ENCODE data around the gene MATCAP1. TPM values are rescaled to one million over a fixed set of nuclear protein-coding genes. Genes with fewer than 3 reads are reported as not detected.

Gene MATCAP1
- total RNA-seq, 1 experiment from 2014 or later, result 22.2 TPM

GRCh38 chr16:67144943-67145342, 38.8 kb downstream of the MATCAP1 start:
- no peaks in the 10 kb centered on the region for H3K4me1 Mint-ChIP-seq (ENCODE audit: low read depth, unreplicated experiment)
- no peaks in the 10 kb centered on the region for H3K9me3 Mint-ChIP-seq (ENCODE audit: unreplicated experiment)
- Histone ChIP-seq H3K9me3 (no peaks in the 10 kb centered on the region), H3K36me3 (ENCODE audit: control insufficient read depth, insufficient read depth, low read length) (peaks cover 7% of the 10 kb centered on the region), H3K27me3 (replicated peaks; ENCODE audit: control insufficient read depth, insufficient read depth, low read length) (no peaks in the 10 kb centered on the region), H3K4me3 (ENCODE audit: low read depth, low read length) (no peak overlapping the region), H3K4me1 (no peaks in the 10 kb centered on the region; the same call in 1 of the 2 replicates)
- H3K36me3 Mint-ChIP-seq (ENCODE audit: insufficient read depth, unreplicated experiment), result peaks cover 82% of the 10 kb centered on the region
- DNase-seq, result no peak
- H3K27me3 Mint-ChIP-seq (ENCODE audit: insufficient read depth, unreplicated experiment), result no peaks in the 10 kb centered on the region
- no peak overlapping the region for H3K4me3 Mint-ChIP-seq (ENCODE audit: unreplicated experiment)
- CTCF ChIA-PET, result interaction anchor here (1.3 kb wide), 1 partner anchor 10 kb away, joined by 3 read pairs; no protein-coding TSS in a partner anchor
- POLR2A ChIA-PET, result no interaction called here
- intact Hi-C loops (cut with micrococcal nuclease; ENCODE audit: unreplicated experiment), result no loop called here
- no peak for TF ChIP-seq CTCF (IDR thresholded peaks at IDR 0.05; ENCODE audit: insufficient read depth in 1 of 2, low read depth in 1 of 2, low read length in 1 of 2, severe bottlenecking in 1 of 2, unreplicated experiment in 1 of 2)
- no TSS peak for BruUV-seq (replicated peaks)
- H3K27ac Mint-ChIP-seq (ENCODE audit: unreplicated experiment), result no peak overlapping the region

- no peaks in the 10 kb centered on the region for H3K27me3 Mint-ChIP-seq (ENCODE audit: insufficient read depth, unreplicated experiment)
- BruUV-seq (replicated peaks), result no TSS peak
- Histone ChIP-seq H3K27me3 (replicated peaks; ENCODE audit: control insufficient read depth, insufficient read depth, low read length) (no peaks in the 10 kb centered on the region), H3K9me3 (no peaks in the 10 kb centered on the region), H3K4me1 (no peaks in the 10 kb centered on the region), H3K4me3 (ENCODE audit: low read depth, low read length) (no peak overlapping the region), H3K36me3 (ENCODE audit: control insufficient read depth, insufficient read depth, low read length) (peaks cover 7% of the 10 kb centered on the region)
- POLR2A ChIA-PET, result interaction anchor here (0.6 kb wide), 1 partner anchor 105 kb away, joined by 5 read pairs; no protein-coding TSS in a partner anchor
- no peak overlapping the region for H3K27ac Mint-ChIP-seq (ENCODE audit: unreplicated experiment)
- TF ChIP-seq CTCF (IDR thresholded peaks at IDR 0.05; ENCODE audit: insufficient read depth in 1 of 2, low read depth in 1 of 2, low read length in 1 of 2, severe bottlenecking in 1 of 2, unreplicated experiment in 1 of 2), result no peak
- no peaks in the 10 kb centered on the region for H3K9me3 Mint-ChIP-seq (ENCODE audit: unreplicated experiment)
- H3K4me1 Mint-ChIP-seq (ENCODE audit: low read depth, unreplicated experiment), result no peaks in the 10 kb centered on the region
- DNase-seq, result no peak
- H3K36me3 Mint-ChIP-seq (ENCODE audit: insufficient read depth, unreplicated experiment), result peaks cover 84% of the 10 kb centered on the region
- CTCF ChIA-PET, result interaction anchor here (0.9 kb wide), 1 partner anchor 28 kb away, joined by 3 read pairs; the partner anchor contains the start of gene NOL3
- no peak overlapping the region for H3K4me3 Mint-ChIP-seq (ENCODE audit: unreplicated experiment)
- intact Hi-C loops (cut with micrococcal nuclease; ENCODE audit: unreplicated experiment), result no loop called here
Observed at GRCh38 chr16:67142342-67142741, 41.4 kb downstream of the MATCAP1 start.

- Mint-ChIP-seq H3K27ac (ENCODE audit: unreplicated experiment) (no peak overlapping the region), H3K4me3 (ENCODE audit: unreplicated experiment) (no peak overlapping the region), H3K9me3 (ENCODE audit: unreplicated experiment) (no peaks in the 10 kb centered on the region), H3K27me3 (ENCODE audit: insufficient read depth, unreplicated experiment) (no peaks in the 10 kb centered on the region), H3K36me3 (ENCODE audit: insufficient read depth, unreplicated experiment) (peaks cover 91% of the 10 kb centered on the region), H3K4me1 (ENCODE audit: low read depth, unreplicated experiment) (no peaks in the 10 kb centered on the region)
- no TSS peak for BruUV-seq (replicated peaks)
- Histone ChIP-seq H3K36me3 (ENCODE audit: control insufficient read depth, insufficient read depth, low read length) (peaks cover 5% of the 10 kb centered on the region), H3K9me3 (no peaks in the 10 kb centered on the region), H3K4me3 (ENCODE audit: low read depth, low read length) (no peak overlapping the region), H3K4me1 (no peaks in the 10 kb centered on the region), H3K27me3 (replicated peaks; ENCODE audit: control insufficient read depth, insufficient read depth, low read length) (no peaks in the 10 kb centered on the region)
- no peak for TF ChIP-seq CTCF (IDR thresholded peaks at IDR 0.05; ENCODE audit: insufficient read depth in 1 of 2, low read depth in 1 of 2, low read length in 1 of 2, severe bottlenecking in 1 of 2, unreplicated experiment in 1 of 2)
- no peak for DNase-seq
- intact Hi-C loops (cut with micrococcal nuclease; ENCODE audit: unreplicated experiment), result no loop called here
- ChIA-PET POLR2A (interaction anchor here (0.6 kb wide), 1 partner anchor 105 kb away, joined by 5 read pairs; no protein-coding TSS in a partner anchor), CTCF (interaction anchor here (0.9 to 1.3 kb wide), 2 partner anchors 14 to 29 kb away, joined by 3 to 4 read pairs; partner anchors contain the start of gene NOL3)
Observed at GRCh38 chr16:67141391-67141790, 42.4 kb downstream of the MATCAP1 start.

All from Caco-2 (cell line).